H54 (cell line): ENCODE results near the gene TTC39B.

Experiments
- DNase-seq: peaks from one replicate; pipeline ENCODE4 v3.0.0; 2011; ENCODE audit warnings: low spot score, mixed read lengths; ENCODE audit not compliant: insufficient read length
- FAIRE-seq: peaks from 3 replicates; lab custom pipeline; 2011; peaks lifted over from hg19 to GRCh38; lab: Jason Lieb, UNC
- POLR2A ChIP-seq: IDR thresholded peaks from 2 replicates; pipeline ENCODE4 v1.6.1; 2011; ENCODE audit warnings: low read depth, mild to moderate bottlenecking, low read length

TTC39B gene

GRCh38 chr9:15293084-15293483, 13.9 kb downstream of the TTC39B start:
- TF ChIP-seq POLR2A: no peak
- FAIRE-seq (no peak), DNase-seq (no peak)

- FAIRE-seq: no peak
- TF ChIP-seq POLR2A: no peak
- DNase-seq: no peak
These were observed 17.4 kb downstream of the TTC39B start for GRCh38 chr9:15289603-15290002.

GRCh38 chr9:15287309-15287708, 19.7 kb downstream of the TTC39B start:
- no peak for FAIRE-seq
- DNase-seq: no peak
- no peak for TF ChIP-seq POLR2A

- TF ChIP-seq POLR2A: no peak
- FAIRE-seq: no peak
- DNase-seq: no peak
These were observed 20.7 kb downstream of the TTC39B start for GRCh38 chr9:15286161-15286821.

GRCh38 chr9:15282567-15283285, 24.3 kb downstream of the TTC39B start:
- no peak for FAIRE-seq
- no peak for DNase-seq

GRCh38 chr9:15280647-15281046, 26.4 kb downstream of the TTC39B start:
- FAIRE-seq (no peak), DNase-seq (no peak)
- TF ChIP-seq POLR2A: no peak

More at GRCh38 chr9:15282567-15283285, 24.3 kb downstream of the TTC39B start:
- TF ChIP-seq POLR2A: no peak

- no peak for TF ChIP-seq POLR2A
- DNase-seq (no peak), FAIRE-seq (no peak)
These were observed 28.2 kb downstream of the TTC39B start for GRCh38 chr9:15278839-15279238.

- TF ChIP-seq POLR2A: no peak
- FAIRE-seq (no peak), DNase-seq (no peak)
These were observed 28.8 kb downstream of the TTC39B start for GRCh38 chr9:15278091-15278687.

GRCh38 chr9:15277400-15278090, 29.5 kb downstream of the TTC39B start:
- no peak for DNase-seq
- no peak for TF ChIP-seq POLR2A
- peak; percentile 61 for FAIRE-seq

- no peak for TF ChIP-seq POLR2A
- no peak for FAIRE-seq
- no peak for DNase-seq
These were observed 30.6 kb downstream of the TTC39B start for GRCh38 chr9:15276328-15276938.

GRCh38 chr9:15274425-15274824, 32.6 kb downstream of the TTC39B start:
- DNase-seq (no peak), FAIRE-seq (no peak)
- no peak for TF ChIP-seq POLR2A

- no peak for TF ChIP-seq POLR2A
- DNase-seq: no peak
- FAIRE-seq: no peak
These were observed 34.6 kb downstream of the TTC39B start for GRCh38 chr9:15272377-15272928.

GRCh38 chr9:15271403-15271802, 35.6 kb downstream of the TTC39B start:
- no peak for TF ChIP-seq POLR2A
- DNase-seq (no peak), FAIRE-seq (no peak)

- no peak for TF ChIP-seq POLR2A
- no peak for DNase-seq
- no peak for FAIRE-seq
These were observed 38.2 kb downstream of the TTC39B start for GRCh38 chr9:15268782-15269181.
